GM23338 (cell line): ENCODE measurements around the gene MYO18B. TPM values are rescaled to one million over a fixed set of nuclear protein-coding genes. Genes with fewer than 3 reads are reported as not detected.

Experiments
- ATAC-seq: fragments of 200-7000 bp; cut with Tn5 transposase; 3 replicates; pipeline ENCODE4 v1.9.1; 2020
- DNase-seq: peaks from one replicate; pipeline ENCODE4 v3.0.0-alpha.2; 2015; ENCODE audit warnings: low spot score
- H2AFZ ChIP-seq: fragments of 200-600 bp; sonication (generic); 2 replicates; pipeline ENCODE4 v1.8.0; 2016; ENCODE audit warnings: antibody characterized with exemption, mild to moderate bottlenecking, moderate library complexity
- H3F3A ChIP-seq: fragments of 200-600 bp; sonication (generic); replicated peaks from 2 replicates; pipeline ENCODE4 v1.8.0; 2017; ENCODE audit warnings: antibody characterized with exemption, mixed run types, low read depth
- H3K27ac ChIP-seq: fragments of 200-600 bp; sonication (generic); 2 replicates; pipeline ENCODE4 v1.6.1; 2016; ENCODE audit warnings: low read depth
- H3K27me3 ChIP-seq: fragments of 200-600 bp; sonication (generic); 2 replicates; pipeline ENCODE4 v1.8.0; 2016; ENCODE audit warnings: mild to moderate bottlenecking, mixed run types, moderate library complexity; ENCODE audit not compliant: insufficient read depth
- H3K36me3 ChIP-seq: fragments of 200-600 bp; sonication (generic); 2 replicates; pipeline ENCODE4 v1.8.0; 2016; ENCODE audit warnings: mild to moderate bottlenecking; ENCODE audit not compliant: insufficient read depth
- H3K4me1 ChIP-seq: fragments of 200-600 bp; sonication (generic); 2 replicates; pipeline ENCODE4 v1.8.0; 2016; ENCODE audit warnings: mild to moderate bottlenecking, moderate library complexity; ENCODE audit not compliant: insufficient read depth
- H3K4me2 ChIP-seq: fragments of 200-600 bp; sonication (generic); 2 replicates; pipeline ENCODE4 v1.7.1; 2017; ENCODE audit warnings: mixed run types
- H3K4me3 ChIP-seq: fragments of 200-600 bp; sonication (generic); 2 replicates; pipeline ENCODE4 v1.6.1; 2016; ENCODE audit warnings: mixed run types
- H3K79me2 ChIP-seq: fragments of 200-600 bp; sonication (generic); replicated peaks from 2 replicates; pipeline ENCODE4 v1.8.0; 2017; ENCODE audit warnings: mild to moderate bottlenecking; ENCODE audit not compliant: insufficient read depth
- H3K9me2 ChIP-seq: fragments of 200-600 bp; sonication (generic); 2 replicates; pipeline ENCODE4 v1.8.0; 2017; ENCODE audit not compliant: insufficient read depth
- H4K20me1 ChIP-seq: fragments of 200-600 bp; sonication (generic); replicated peaks from 2 replicates; pipeline ENCODE4 v1.8.0; 2017; ENCODE audit warnings: mild to moderate bottlenecking; ENCODE audit not compliant: insufficient read depth
- H3K27ac Mint-ChIP-seq: 2 replicates; pipeline ENCODE4 v1.8.0; 2020; ENCODE audit warnings: inconsistent platforms, mild to moderate bottlenecking, moderate library complexity, mixed read lengths
- H3K27me3 Mint-ChIP-seq: 3 replicates; pipeline ENCODE4 v1.8.0; 2022; ENCODE audit warnings: low read depth, mild to moderate bottlenecking, moderate library complexity, mixed read lengths, inconsistent platforms; ENCODE audit not compliant: insufficient read depth, poor library complexity
- H3K36me3 Mint-ChIP-seq: 3 replicates; pipeline ENCODE4 v1.8.0; 2021; ENCODE audit warnings: low read depth, mild to moderate bottlenecking, inconsistent platforms, moderate library complexity, mixed read lengths
- H3K4me1 Mint-ChIP-seq: 3 replicates; pipeline ENCODE4 v1.8.0; 2020; ENCODE audit warnings: mild to moderate bottlenecking, inconsistent platforms, mixed read lengths
- H3K4me3 Mint-ChIP-seq: 3 replicates; pipeline ENCODE4 v1.8.0; 2021; ENCODE audit warnings: moderate library complexity, mild to moderate bottlenecking, inconsistent platforms, mixed read lengths
- H3K9me3 Mint-ChIP-seq: 3 replicates; pipeline ENCODE4 v1.8.0; 2020; ENCODE audit warnings: moderate library complexity, mild to moderate bottlenecking, inconsistent platforms, mixed read lengths
- CREB1 ChIP-seq: fragments of 250-450 bp; sonication (Bioruptor Pico); IDR thresholded peaks from 2 replicates; pipeline ENCODE4 v1.5.0; 2020; ENCODE audit warnings: low read depth, mild to moderate bottlenecking, moderate library complexity
- ETS1 ChIP-seq: IDR thresholded peaks from 2 replicates; pipeline ENCODE4 v1.6.1; 2016; ENCODE audit warnings: antibody characterized with exemption
- EZH2phosphoT487 ChIP-seq: fragments of 200-600 bp; sonication (generic); IDR thresholded peaks from one replicate; pipeline ENCODE4 v1.8.1; 2018; ENCODE audit warnings: antibody characterized with exemption; ENCODE audit not compliant: unreplicated experiment
- JUNB ChIP-seq: IDR thresholded peaks from one replicate; pipeline ENCODE4 v1.6.1; 2016; ENCODE audit warnings: antibody characterized with exemption; ENCODE audit not compliant: unreplicated experiment
- NANOG ChIP-seq: IDR thresholded peaks from 2 replicates; pipeline ENCODE4 v1.6.1; 2016; ENCODE audit warnings: antibody characterized with exemption, borderline replicate concordance
- POLR2AphosphoS5 ChIP-seq: IDR thresholded peaks from 2 replicates; pipeline ENCODE4 v1.6.1; 2016; ENCODE audit warnings: antibody characterized with exemption, low read depth
- REST ChIP-seq: IDR thresholded peaks from one replicate; pipeline ENCODE4 v1.6.1; 2018; ENCODE audit warnings: antibody characterized with exemption; ENCODE audit not compliant: unreplicated experiment
- STAT1 ChIP-seq: IDR thresholded peaks from one replicate; pipeline ENCODE4 v1.6.1; 2016; ENCODE audit warnings: antibody characterized with exemption; ENCODE audit not compliant: unreplicated experiment
- ZNF331 ChIP-seq: fragments of 250-450 bp; sonication (Bioruptor Pico); IDR thresholded peaks from 2 replicates; pipeline ENCODE4 v1.5.0; 2020; ENCODE audit warnings: low read depth, mild to moderate bottlenecking, moderate library complexity
- polyA plus RNA-seq: library from polyadenylated mRNA; unstranded; fragments of >200 nt; fragmentation: Nextera tagmentation; extraction: Ambion mirVana; gene quantifications from 2 replicates; pipeline ENCODE4 v1.2.1, GENCODE V29; 2016
- total RNA-seq: library from RNA; depleted of rRNA; stranded (reverse); fragments of >200 nt; shearing (Covaris generic); gene quantifications from 2 replicates; pipeline ENCODE4 v1.2.3, GENCODE V29; 2014
- TF ChIP-seq, protein P1 (sequence below): fragments of 250-450 bp; sonication (Bioruptor Pico); IDR thresholded peaks from 2 replicates; pipeline ENCODE4 v1.5.0; 2020; ENCODE audit warnings: mild to moderate bottlenecking, moderate library complexity

Gene MYO18B
- total and polyA plus RNA-seq, 2 experiments from 2014 or later: 0.36 to 0.45 TPM

- TF ChIP-seq, protein P1, sequence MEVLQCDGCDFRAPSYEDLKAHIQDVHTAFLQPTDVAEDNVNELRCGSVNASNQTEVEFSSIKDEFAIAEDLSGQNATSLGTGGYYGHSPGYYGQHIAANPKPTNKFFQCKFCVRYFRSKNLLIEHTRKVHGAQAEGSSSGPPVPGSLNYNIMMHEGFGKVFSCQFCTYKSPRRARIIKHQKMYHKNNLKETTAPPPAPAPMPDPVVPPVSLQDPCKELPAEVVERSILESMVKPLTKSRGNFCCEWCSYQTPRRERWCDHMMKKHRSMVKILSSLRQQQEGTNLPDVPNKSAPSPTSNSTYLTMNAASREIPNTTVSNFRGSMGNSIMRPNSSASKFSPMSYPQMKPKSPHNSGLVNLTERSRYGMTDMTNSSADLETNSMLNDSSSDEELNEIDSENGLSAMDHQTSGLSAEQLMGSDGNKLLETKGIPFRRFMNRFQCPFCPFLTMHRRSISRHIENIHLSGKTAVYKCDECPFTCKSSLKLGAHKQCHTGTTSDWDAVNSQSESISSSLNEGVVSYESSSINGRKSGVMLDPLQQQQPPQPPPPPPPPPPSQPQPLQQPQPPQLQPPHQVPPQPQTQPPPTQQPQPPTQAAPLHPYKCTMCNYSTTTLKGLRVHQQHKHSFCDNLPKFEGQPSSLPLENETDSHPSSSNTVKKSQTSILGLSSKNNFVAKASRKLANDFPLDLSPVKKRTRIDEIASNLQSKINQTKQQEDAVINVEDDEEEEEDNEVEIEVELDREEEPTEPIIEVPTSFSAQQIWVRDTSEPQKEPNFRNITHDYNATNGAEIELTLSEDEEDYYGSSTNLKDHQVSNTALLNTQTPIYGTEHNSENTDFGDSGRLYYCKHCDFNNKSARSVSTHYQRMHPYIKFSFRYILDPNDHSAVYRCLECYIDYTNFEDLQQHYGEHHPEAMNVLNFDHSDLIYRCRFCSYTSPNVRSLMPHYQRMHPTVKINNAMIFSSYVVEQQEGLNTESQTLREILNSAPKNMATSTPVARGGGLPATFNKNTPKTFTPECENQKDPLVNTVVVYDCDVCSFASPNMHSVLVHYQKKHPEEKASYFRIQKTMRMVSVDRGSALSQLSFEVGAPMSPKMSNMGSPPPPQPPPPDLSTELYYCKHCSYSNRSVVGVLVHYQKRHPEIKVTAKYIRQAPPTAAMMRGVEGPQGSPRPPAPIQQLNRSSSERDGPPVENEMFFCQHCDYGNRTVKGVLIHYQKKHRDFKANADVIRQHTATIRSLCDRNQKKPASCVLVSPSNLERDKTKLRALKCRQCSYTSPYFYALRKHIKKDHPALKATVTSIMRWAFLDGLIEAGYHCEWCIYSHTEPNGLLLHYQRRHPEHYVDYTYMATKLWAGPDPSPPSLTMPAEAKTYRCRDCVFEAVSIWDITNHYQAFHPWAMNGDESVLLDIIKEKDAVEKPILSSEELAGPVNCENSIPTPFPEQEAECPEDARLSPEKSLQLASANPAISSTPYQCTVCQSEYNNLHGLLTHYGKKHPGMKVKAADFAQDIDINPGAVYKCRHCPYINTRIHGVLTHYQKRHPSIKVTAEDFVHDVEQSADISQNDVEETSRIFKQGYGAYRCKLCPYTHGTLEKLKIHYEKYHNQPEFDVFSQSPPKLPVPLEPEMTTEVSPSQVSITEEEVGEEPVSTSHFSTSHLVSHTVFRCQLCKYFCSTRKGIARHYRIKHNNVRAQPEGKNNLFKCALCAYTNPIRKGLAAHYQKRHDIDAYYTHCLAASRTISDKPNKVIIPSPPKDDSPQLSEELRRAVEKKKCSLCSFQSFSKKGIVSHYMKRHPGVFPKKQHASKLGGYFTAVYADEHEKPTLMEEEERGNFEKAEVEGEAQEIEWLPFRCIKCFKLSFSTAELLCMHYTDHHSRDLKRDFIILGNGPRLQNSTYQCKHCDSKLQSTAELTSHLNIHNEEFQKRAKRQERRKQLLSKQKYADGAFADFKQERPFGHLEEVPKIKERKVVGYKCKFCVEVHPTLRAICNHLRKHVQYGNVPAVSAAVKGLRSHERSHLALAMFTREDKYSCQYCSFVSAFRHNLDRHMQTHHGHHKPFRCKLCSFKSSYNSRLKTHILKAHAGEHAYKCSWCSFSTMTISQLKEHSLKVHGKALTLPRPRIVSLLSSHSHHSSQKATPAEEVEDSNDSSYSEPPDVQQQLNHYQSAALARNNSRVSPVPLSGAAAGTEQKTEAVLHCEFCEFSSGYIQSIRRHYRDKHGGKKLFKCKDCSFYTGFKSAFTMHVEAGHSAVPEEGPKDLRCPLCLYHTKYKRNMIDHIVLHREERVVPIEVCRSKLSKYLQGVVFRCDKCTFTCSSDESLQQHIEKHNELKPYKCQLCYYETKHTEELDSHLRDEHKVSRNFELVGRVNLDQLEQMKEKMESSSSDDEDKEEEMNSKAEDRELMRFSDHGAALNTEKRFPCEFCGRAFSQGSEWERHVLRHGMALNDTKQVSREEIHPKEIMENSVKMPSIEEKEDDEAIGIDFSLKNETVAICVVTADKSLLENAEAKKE (CRISPR knock-in tag): no peak
- TF ChIP-seq POLR2AphosphoS5 (no peak), REST (no peak), CREB1 (CRISPR knock-in tag) (no peak)
Measured at GRCh38 chr22:25848954-25849353, 107.0 kb downstream of the MYO18B start (continued).

DNA sequence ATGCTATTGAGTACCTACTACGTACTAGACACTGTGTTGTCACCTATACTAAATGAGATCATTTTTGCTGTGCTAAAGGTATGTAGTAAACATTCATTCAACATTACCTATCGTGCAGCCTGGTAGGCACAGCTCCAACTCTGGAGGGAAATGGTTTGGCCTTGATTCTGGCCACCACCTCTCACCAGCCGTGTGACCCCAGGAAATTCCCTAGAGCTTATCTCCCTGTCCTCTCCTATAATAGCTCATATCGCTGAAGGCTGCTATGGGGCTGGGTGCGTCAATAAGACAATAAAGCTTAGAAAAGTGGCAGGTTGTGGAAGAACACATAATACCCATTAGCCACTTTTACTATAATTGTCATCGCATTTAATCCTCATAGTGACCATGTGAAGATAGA lies 107.5 kb downstream of the MYO18B start:
- Histone ChIP-seq H3K27me3 (no peaks in the 10 kb centered on the region), H3K79me2 (no peaks in the 10 kb centered on the region), H3K9me2 (no peaks in the 10 kb centered on the region), H3K27ac (no peak overlapping the region), H3F3A (no peaks in the 10 kb centered on the region), H4K20me1 (no peaks in the 10 kb centered on the region), H2AFZ (no peak overlapping the region), H3K4me2 (no peak overlapping the region), H3K36me3 (no peaks in the 10 kb centered on the region), H3K4me3 (no peak overlapping the region), H3K4me1 (no peaks in the 10 kb centered on the region)
- Mint-ChIP-seq H3K27me3 (peaks cover 6% of the 10 kb centered on the region), H3K36me3 (no peaks in the 10 kb centered on the region), H3K9me3 (no peaks in the 10 kb centered on the region), H3K4me1 (no peaks in the 10 kb centered on the region), H3K4me3 (no peak overlapping the region), H3K27ac (no peak overlapping the region)
- ATAC-seq: no peak
- DNase-seq: no peak
- no peak for TF ChIP-seq ETS1
- TF ChIP-seq EZH2phosphoT487: no peak
- no peak for TF ChIP-seq JUNB
- no peak for TF ChIP-seq ZNF331 (CRISPR knock-in tag)
- no peak for TF ChIP-seq STAT1
- no peak for TF ChIP-seq NANOG
- TF ChIP-seq CREB1 (CRISPR knock-in tag): no peak
- no peak for TF ChIP-seq REST
